ENCODE results near the gene UBE2R2.
"Not testable (repeated sequence)": the region's sequence is repeated elsewhere in the genome, so short reads cannot be mapped to it uniquely, and the experiment has no call there.

DNA sequence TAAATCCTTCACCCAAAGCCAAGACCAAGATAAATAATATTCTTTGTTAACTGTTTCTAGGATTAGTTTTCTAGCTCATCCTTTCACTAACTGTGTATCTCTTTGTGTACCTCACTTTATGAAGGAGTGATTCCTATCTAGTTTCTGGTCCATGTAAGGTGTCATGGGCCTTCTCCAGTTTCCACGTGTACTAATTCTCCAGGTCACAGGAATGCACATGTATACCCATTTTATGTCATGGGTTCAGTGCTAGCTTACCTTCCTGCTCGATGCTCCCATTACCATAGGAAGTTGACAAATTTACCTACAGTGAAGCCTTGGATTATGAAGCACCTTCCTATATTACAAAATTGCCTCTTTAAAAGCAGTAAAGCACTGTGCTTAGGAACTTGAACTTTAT lies 27.5 kb upstream of the UBE2R2 start:
- TF ChIP-seq EZH2 (IDR thresholded peaks at IDR 0.05; ENCODE audit: low read length, missing control alignments): not testable (repeated sequence)
- TF ChIP-seq, protein P1, sequence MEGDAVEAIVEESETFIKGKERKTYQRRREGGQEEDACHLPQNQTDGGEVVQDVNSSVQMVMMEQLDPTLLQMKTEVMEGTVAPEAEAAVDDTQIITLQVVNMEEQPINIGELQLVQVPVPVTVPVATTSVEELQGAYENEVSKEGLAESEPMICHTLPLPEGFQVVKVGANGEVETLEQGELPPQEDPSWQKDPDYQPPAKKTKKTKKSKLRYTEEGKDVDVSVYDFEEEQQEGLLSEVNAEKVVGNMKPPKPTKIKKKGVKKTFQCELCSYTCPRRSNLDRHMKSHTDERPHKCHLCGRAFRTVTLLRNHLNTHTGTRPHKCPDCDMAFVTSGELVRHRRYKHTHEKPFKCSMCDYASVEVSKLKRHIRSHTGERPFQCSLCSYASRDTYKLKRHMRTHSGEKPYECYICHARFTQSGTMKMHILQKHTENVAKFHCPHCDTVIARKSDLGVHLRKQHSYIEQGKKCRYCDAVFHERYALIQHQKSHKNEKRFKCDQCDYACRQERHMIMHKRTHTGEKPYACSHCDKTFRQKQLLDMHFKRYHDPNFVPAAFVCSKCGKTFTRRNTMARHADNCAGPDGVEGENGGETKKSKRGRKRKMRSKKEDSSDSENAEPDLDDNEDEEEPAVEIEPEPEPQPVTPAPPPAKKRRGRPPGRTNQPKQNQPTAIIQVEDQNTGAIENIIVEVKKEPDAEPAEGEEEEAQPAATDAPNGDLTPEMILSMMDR (conservative IDR thresholded peaks at IDR 0.05 in 1 of 2, IDR thresholded peaks at IDR 0.05 in 1 of 2; ENCODE audit: low read depth in 1 of 2, low read length in 2 of 2): not testable (repeated sequence)

Data from fibroblast of lung (primary cell).